KG1 (cell line): ENCODE results near the gene TSPAN31.

ENCODE experiments used
- DNase-seq: peaks from one replicate; lab custom pipeline; 2025; lab: John Stamatoyannopoulos, UW

The TSPAN31 gene

DNA sequence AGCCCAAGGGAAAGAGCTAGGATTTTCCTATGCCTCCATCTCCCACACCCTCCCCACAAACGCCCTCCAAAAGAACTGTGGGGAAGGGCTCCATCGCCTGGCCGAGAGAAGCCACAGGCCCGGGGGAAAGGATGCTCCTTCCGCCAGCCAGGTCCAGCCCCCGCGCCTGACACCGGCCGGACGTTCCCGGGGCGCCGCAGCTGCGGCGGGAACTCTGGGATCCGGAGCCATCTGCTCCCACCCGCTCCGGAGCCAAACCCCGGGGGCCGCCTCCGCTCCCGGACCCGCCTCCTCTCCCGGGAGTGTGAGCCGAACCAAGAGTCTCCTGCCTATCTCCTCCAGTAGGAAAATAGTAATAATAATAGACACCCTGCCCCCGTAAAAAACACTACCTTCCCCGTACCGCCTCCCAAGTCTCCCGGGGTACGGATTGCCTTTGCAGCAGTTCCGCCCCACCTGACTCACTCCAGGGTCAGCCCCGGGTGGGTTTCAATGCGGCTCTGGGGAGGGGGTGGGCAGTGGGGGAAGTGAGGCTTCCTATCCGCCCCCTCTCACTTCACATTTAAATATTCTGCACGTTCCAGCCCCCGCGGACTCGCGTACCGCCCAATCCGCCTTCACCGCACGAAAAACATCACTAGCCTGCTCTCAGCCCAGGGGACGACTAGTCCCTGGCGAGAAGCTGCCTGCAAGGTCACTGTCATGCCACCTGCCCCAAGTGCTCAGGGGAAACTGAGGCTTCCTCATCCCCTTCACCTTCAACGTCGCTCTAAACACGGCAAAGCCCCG, 8.7 kb upstream of the TSPAN31 start:
- no peak for DNase-seq

GRCh38 chr12:57736741-57737466, 7.9 kb upstream of the TSPAN31 start:
- DNase-seq: no peak

GRCh38 chr12:57737467-57738460, 7.1 kb upstream of the TSPAN31 start:
- DNase-seq: no peak

- DNase-seq: no peak
These were observed 6.1 kb upstream of the TSPAN31 start, which contains the start of gene AGAP2 for GRCh38 chr12:57738661-57739237. TSS of gene AGAP2 (minus strand) at chr12:57738742. CDS start at chr12:57738246, 496 bp downstream.

- no peak for DNase-seq
These were observed 5.5 kb upstream of the TSPAN31 start for GRCh38 chr12:57739387-57739786.

- DNase-seq: no peak
These were observed 4.8 kb upstream of the TSPAN31 start for GRCh38 chr12:57739914-57740538.

GRCh38 chr12:57740656-57741412, 4.0 kb upstream of the TSPAN31 start:
- DNase-seq: no peak

DNA sequence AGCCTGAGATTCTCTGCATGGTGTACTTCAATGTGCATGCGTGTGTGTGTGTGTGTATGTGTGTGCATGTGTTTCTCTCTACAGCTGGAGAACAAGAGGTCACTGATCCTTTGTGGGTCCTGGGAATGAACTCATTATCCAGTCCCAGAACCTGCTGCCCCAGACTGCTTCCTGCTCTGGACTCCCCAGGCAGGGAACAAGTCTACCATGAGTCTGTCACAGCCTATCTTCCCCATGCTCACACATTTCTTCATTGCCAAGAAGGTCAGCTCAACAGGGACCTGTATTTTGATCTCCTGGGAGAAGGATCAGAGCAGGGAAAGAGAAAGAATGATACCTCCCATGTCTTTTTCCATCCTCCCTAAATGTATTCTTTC, 3.4 kb upstream of the TSPAN31 start:
- DNase-seq: no peak

DNA sequence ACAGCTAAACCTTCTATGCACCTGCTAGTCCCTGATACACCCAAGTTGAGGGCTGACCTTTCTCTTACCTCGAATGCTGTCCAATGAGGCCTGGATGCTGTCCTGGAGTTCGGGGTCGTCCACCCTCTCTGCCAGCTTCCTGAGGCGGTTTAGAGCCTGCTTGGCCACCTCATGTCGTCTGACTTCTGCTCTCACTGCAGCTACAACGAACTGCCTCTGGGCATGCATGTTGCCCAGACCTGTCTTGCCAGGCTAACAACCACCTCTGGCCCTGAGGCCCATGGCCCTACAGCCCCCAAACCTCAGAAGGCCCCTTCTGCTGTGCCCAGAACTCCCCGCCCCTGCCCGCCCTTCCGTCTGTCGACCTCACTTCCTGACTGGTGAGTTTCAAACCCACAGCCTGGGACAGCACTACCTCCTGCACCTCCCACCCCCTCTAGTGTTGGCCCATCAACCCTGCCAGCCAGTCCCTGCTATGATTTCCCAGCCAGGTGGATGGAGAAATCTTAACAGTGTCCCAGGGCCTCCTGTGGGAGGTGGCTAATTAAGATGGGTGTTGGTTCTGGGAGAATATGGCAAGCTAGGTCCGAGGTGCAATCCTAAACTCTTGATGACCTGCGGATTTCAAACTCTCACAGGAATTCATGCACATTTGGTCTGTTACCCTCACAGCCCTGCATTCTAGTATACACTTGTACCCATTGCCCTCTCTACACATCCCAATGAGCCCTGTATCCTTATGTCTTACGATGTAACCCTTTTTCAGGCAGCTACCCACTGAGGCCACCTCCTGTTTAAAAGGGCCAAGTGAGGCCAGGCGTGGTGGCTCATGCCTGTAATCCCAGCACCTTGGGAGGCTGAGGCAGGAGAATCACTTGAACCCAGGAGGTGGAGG, 2.7 kb upstream of the TSPAN31 start:
- no peak for DNase-seq

GRCh38 chr12:57743769-57744168, 1.1 kb upstream of the TSPAN31 start:
- no peak for DNase-seq

- peak; percentile 67 for DNase-seq
These were observed 554 bp upstream of the TSPAN31 start for GRCh38 chr12:57744194-57744776.

DNA sequence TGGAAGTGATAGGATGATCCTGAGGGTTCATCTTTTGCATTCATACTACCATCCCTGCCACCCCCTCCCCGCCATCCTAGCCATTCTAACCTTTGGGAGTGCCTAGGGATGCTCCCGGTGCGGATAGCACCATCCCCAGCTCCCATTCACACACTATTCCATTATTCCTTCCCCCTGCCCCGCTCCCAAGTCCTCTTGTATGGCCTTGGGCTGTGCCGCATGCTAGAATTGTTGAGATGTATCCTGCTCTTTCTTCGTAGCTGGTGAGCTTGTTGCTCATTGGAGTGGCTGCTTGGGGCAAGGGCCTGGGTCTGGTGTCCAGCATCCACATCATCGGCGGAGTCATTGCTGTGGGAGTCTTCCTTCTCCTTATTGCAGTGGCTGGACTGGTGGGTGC, 644 bp downstream of the TSPAN31 start:
- no peak for DNase-seq

DNA sequence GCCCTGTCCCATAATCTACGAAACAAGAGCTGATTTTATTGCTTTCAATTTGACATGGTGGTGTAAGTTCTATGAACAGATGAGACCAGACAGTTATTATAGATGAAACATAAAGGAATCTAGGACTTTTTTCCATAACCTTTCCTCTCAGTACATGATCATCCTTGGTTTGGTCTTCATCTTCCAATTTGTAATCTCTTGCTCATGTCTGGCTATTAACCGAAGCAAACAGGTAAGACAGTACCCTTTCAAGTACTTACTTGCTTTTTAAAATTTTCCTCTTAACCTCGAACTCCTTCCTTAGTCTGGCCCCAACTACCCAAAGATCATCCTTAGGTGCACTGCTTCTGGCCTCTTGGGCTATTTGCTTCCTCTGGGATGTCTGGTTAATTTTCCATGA, 1.2 kb downstream of the TSPAN31 start:
- DNase-seq: no peak

- no peak for DNase-seq
These were observed 4.2 kb downstream of the TSPAN31 start for GRCh38 chr12:57749061-57749460.

GRCh38 chr12:57750561-57751431, 6.0 kb downstream of the TSPAN31 start:
- DNase-seq: no peak

DNA sequence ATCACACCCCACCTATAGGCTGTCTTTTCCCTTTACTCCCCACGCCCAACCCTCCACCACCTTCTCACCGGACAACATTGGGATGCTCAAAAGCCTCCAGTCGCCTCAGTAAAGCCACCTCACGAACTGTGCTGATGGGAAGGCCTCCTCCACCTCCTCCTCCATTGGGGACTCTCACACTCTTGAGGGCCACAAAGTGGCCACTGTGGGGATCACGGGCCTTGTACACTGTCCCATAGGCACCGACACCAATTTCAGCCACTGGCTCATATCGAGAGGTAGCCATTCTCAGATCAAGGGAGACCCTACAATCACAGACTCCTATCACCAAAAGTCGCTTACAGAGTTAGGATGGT, 6.6 kb downstream of the TSPAN31 start:
- no peak for DNase-seq

- peak; percentile 75 for DNase-seq
These were observed 7.2 kb downstream of the TSPAN31 start, which contains the start of gene CDK4 for GRCh38 chr12:57751788-57752667. TSS of gene CDK4 (minus strand) at chr12:57752310. CDS start at chr12:57751717, 593 bp downstream.
